H9 (cell line): ENCODE measurements around the gene TOMM22. TPM values are rescaled to one million over a fixed set of nuclear protein-coding genes. Genes with fewer than 3 reads are reported as not detected.

ENCODE experiments used
- DNase-seq: peaks from one replicate; pipeline ENCODE4 v3.0.0-alpha.2; 2017
- H2AFZ ChIP-seq: one replicate; pipeline ENCODE4 v1.6.1; 2013; ENCODE audit warnings: mild to moderate bottlenecking, low read length, control low read depth, moderate library complexity
- H2AK5ac ChIP-seq: 2 replicates; pipeline ENCODE4 v1.6.1; 2013; ENCODE audit warnings: low read length, control low read depth, mixed read lengths; ENCODE audit not compliant: insufficient read length
- H2BK120ac ChIP-seq: one replicate; pipeline ENCODE4 v1.6.1; 2013; ENCODE audit warnings: low read depth, mild to moderate bottlenecking, low read length, control low read depth, inconsistent platforms; ENCODE audit not compliant: poor library complexity, severe bottlenecking
- H2BK12ac ChIP-seq: 2 replicates; pipeline ENCODE4 v1.6.1; 2013; ENCODE audit warnings: low read length, control low read depth, mixed read lengths, low read depth; ENCODE audit not compliant: insufficient read length
- H2BK15ac ChIP-seq: 2 replicates; pipeline ENCODE4 v1.6.1; 2013; ENCODE audit warnings: low read depth, low read length, control low read depth
- H2BK20ac ChIP-seq: one replicate; pipeline ENCODE4 v1.6.1; 2013; ENCODE audit warnings: low read depth, mild to moderate bottlenecking, low read length, control low read depth, inconsistent platforms; ENCODE audit not compliant: poor library complexity, severe bottlenecking
- H2BK5ac ChIP-seq: 2 replicates; pipeline ENCODE4 v1.6.1; 2013; ENCODE audit warnings: low read length, control low read depth, mixed read lengths; ENCODE audit not compliant: insufficient read length
- H3K14ac ChIP-seq: 2 replicates; pipeline ENCODE4 v1.6.1; 2013; ENCODE audit warnings: low read length, control low read depth; ENCODE audit not compliant: insufficient read depth
- H3K18ac ChIP-seq: 2 replicates; pipeline ENCODE4 v1.6.1; 2013; ENCODE audit warnings: low read depth, mild to moderate bottlenecking, mixed read lengths, low read length, control low read depth; ENCODE audit not compliant: insufficient read length
- H3K23ac ChIP-seq: 2 replicates; pipeline ENCODE4 v1.6.1; 2013; ENCODE audit warnings: low read length, control low read depth, mixed read lengths, low read depth; ENCODE audit not compliant: insufficient read length
- H3K23me2 ChIP-seq: 2 replicates; pipeline ENCODE4 v1.6.1; 2013; ENCODE audit warnings: low read depth, mild to moderate bottlenecking, mixed read lengths, low read length, control low read depth; ENCODE audit not compliant: insufficient read length, poor library complexity, severe bottlenecking
- H3K27ac ChIP-seq: 2 replicates; pipeline ENCODE4 v1.5.1; 2013; ENCODE audit warnings: low read length, control low read depth, mixed read lengths, low read depth; ENCODE audit not compliant: insufficient read length
- H3K27me3 ChIP-seq: 2 replicates; pipeline ENCODE4 v1.6.1; 2013; ENCODE audit warnings: low read length, control low read depth, inconsistent platforms; ENCODE audit not compliant: insufficient read depth
- H3K4ac ChIP-seq: 2 replicates; pipeline ENCODE4 v1.6.1; 2013; ENCODE audit warnings: low read depth, mild to moderate bottlenecking, control low read depth, inconsistent platforms, low read length, moderate library complexity
- H3K4me1 ChIP-seq: 2 replicates; pipeline ENCODE4 v1.6.1; 2013; ENCODE audit warnings: low read length, control low read depth, inconsistent platforms; ENCODE audit not compliant: insufficient read depth
- H3K4me2 ChIP-seq: 2 replicates; pipeline ENCODE4 v1.6.1; 2013; ENCODE audit warnings: low read length, control low read depth, mixed read lengths; ENCODE audit not compliant: insufficient read length, insufficient read depth
- H3K56ac ChIP-seq: 2 replicates; pipeline ENCODE4 v1.6.1; 2013; ENCODE audit warnings: low read depth, mild to moderate bottlenecking, mixed read lengths, low read length, control low read depth; ENCODE audit not compliant: insufficient read length
- H3K79me1 ChIP-seq: 2 replicates; pipeline ENCODE4 v1.6.1; 2013; ENCODE audit warnings: low read depth, mild to moderate bottlenecking, moderate library complexity, low read length, control low read depth, inconsistent platforms; ENCODE audit not compliant: insufficient read depth, poor library complexity, severe bottlenecking
- H3K79me2 ChIP-seq: 2 replicates; pipeline ENCODE4 v1.6.1; 2013; ENCODE audit warnings: low read length, control low read depth, inconsistent platforms; ENCODE audit not compliant: insufficient read depth
- H3K9ac ChIP-seq: 2 replicates; pipeline ENCODE4 v1.6.1; 2013; ENCODE audit warnings: low read length, control low read depth, mixed read lengths; ENCODE audit not compliant: insufficient read length; ENCODE audit errors: extremely low read depth
- H3K9me3 ChIP-seq: one replicate; pipeline ENCODE4 v1.6.1; 2013; ENCODE audit warnings: low read depth, low read length, inconsistent platforms; ENCODE audit not compliant: control insufficient read depth
- H3T11ph ChIP-seq: one replicate; pipeline ENCODE4 v1.6.1; 2013; ENCODE audit warnings: mild to moderate bottlenecking, low read length, control low read depth, inconsistent platforms
- H4K20me1 ChIP-seq: one replicate; pipeline ENCODE4 v1.6.1; 2013; ENCODE audit not compliant: control insufficient read depth, insufficient read length, insufficient read depth
- H4K5ac ChIP-seq: 2 replicates; pipeline ENCODE4 v1.6.1; 2013; ENCODE audit warnings: low read depth, mild to moderate bottlenecking, mixed read lengths, low read length, control low read depth; ENCODE audit not compliant: insufficient read length
- H4K8ac ChIP-seq: replicated peaks from 2 replicates; pipeline ENCODE4 v1.6.1; 2013; ENCODE audit warnings: low read length, control low read depth, mixed read lengths, low read depth; ENCODE audit not compliant: insufficient read length
- H4K91ac ChIP-seq: 2 replicates; pipeline ENCODE4 v1.6.1; 2013; ENCODE audit warnings: low read depth, mild to moderate bottlenecking, moderate library complexity, mixed read lengths, low read length, control low read depth; ENCODE audit not compliant: insufficient read length
- H3K27ac Mint-ChIP-seq, 3 experiments: 2 replicates in 2 of 3; 3 replicates in 1 of 3; pipeline ENCODE4 v1.8.0; 2020 to 2021; ENCODE audit warnings: mixed read lengths in 3 of 3, mild to moderate bottlenecking in 1 of 3, moderate library complexity in 1 of 3
- H3K27me3 Mint-ChIP-seq: 2 replicates; pipeline ENCODE4 v1.8.0; 2021; ENCODE audit warnings: low read depth, mild to moderate bottlenecking, moderate library complexity, mixed read lengths
- H3K36me3 Mint-ChIP-seq, 3 experiments: 2 replicates in 2 of 3; 3 replicates in 1 of 3; pipeline ENCODE4 v1.8.0; 2020 to 2021; ENCODE audit warnings: low read depth in 3 of 3, mixed read lengths in 3 of 3; ENCODE audit not compliant: insufficient read depth in 1 of 3
- H3K4me1 Mint-ChIP-seq, 2 experiments: 2 replicates each; pipeline ENCODE4 v1.8.0; 2020; ENCODE audit warnings: mixed read lengths in 2 of 2
- H3K4me3 Mint-ChIP-seq, 2 experiments: 2 replicates in 1 of 2; 3 replicates in 1 of 2; pipeline ENCODE4 v1.8.0; 2020 to 2021; ENCODE audit warnings: mild to moderate bottlenecking in 2 of 2, mixed read lengths in 2 of 2, moderate library complexity in 1 of 2
- H3K9me3 Mint-ChIP-seq, 2 experiments: 2 replicates in 1 of 2; 3 replicates in 1 of 2; pipeline ENCODE4 v1.8.0; 2020; ENCODE audit warnings: mild to moderate bottlenecking in 2 of 2, mixed read lengths in 2 of 2, moderate library complexity in 1 of 2
- WGBS: extraction: QIAGEN DNeasy Blood & Tissue Kit; methylation state at CpG from one replicate; pipeline ENCODE4 v1.1.7; 2013; ENCODE audit warnings: missing lambda C conversion rate, low lambda C conversion rate, mixed read lengths; ENCODE audit not compliant: insufficient read length; ENCODE audit errors: extremely low coverage; 5-methylcytosine and 5-hydroxymethylcytosine counted together
- total RNA-seq: library from RNA; stranded (reverse); gene quantifications from 2 replicates; pipeline ENCODE4 v1.2.1, GENCODE V29; 2021
- TF ChIP-seq, protein P1 (sequence below): fragments of 200-600 bp; sonication (generic); conservative IDR thresholded peaks from 3 replicates; pipeline ENCODE4 v1.8.0; 2021; ENCODE audit warnings: antibody characterized with exemption, mild to moderate bottlenecking

TOMM22 gene
- total RNA-seq, 1 experiment from 2014 or later, result 128 TPM

GRCh38 chr22:38717244-38717643, 35.5 kb downstream of the TOMM22 start:
- H3K9me3 Mint-ChIP-seq, result no peaks in the 10 kb centered on the region
- H3K18ac ChIP-seq, result no peak overlapping the region
- no peak overlapping the region for H3T11ph ChIP-seq
- no peak overlapping the region for H2BK15ac ChIP-seq
- H3K27me3 Mint-ChIP-seq, result no peaks in the 10 kb centered on the region
- H3K79me2 ChIP-seq, result peaks cover 10% of the 10 kb centered on the region; the same call in 1 of the 2 replicates
- H3K27ac Mint-ChIP-seq, result peak overlapping the region in 2 of 3 experiments; percentile 65 to 96; a peak in 4 of 7 replicates
- H3K36me3 Mint-ChIP-seq, result peaks cover 16 to 63% (median 49%) of the 10 kb centered on the region in 3 experiments
- H3K4me3 Mint-ChIP-seq, result no peak overlapping the region
- H4K5ac ChIP-seq, result no peak overlapping the region
- no peaks in the 10 kb centered on the region for H3K27me3 ChIP-seq
- no peak overlapping the region for H3K4ac ChIP-seq
- no peaks in the 10 kb centered on the region for H3K9me3 ChIP-seq
- no peak for DNase-seq
- no peak overlapping the region for H4K91ac ChIP-seq
- TF ChIP-seq, protein P1, sequence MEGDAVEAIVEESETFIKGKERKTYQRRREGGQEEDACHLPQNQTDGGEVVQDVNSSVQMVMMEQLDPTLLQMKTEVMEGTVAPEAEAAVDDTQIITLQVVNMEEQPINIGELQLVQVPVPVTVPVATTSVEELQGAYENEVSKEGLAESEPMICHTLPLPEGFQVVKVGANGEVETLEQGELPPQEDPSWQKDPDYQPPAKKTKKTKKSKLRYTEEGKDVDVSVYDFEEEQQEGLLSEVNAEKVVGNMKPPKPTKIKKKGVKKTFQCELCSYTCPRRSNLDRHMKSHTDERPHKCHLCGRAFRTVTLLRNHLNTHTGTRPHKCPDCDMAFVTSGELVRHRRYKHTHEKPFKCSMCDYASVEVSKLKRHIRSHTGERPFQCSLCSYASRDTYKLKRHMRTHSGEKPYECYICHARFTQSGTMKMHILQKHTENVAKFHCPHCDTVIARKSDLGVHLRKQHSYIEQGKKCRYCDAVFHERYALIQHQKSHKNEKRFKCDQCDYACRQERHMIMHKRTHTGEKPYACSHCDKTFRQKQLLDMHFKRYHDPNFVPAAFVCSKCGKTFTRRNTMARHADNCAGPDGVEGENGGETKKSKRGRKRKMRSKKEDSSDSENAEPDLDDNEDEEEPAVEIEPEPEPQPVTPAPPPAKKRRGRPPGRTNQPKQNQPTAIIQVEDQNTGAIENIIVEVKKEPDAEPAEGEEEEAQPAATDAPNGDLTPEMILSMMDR, result no peak
- H2BK5ac ChIP-seq, result no peak overlapping the region
- H3K9ac ChIP-seq, result no peak overlapping the region
- no peak overlapping the region for H3K27ac ChIP-seq
- no peak overlapping the region for H2BK20ac ChIP-seq
- H2BK120ac ChIP-seq, result no peak overlapping the region
- H3K23ac ChIP-seq, result no peak overlapping the region
- no peak overlapping the region for H3K56ac ChIP-seq
- no peak overlapping the region for H2AFZ ChIP-seq
- H3K4me1 ChIP-seq, result peaks cover 10% of the 10 kb centered on the region; the same call in 1 of the 2 replicates
- H4K8ac ChIP-seq, result no peak overlapping the region
- no peaks in the 10 kb centered on the region for H3K23me2 ChIP-seq
- no peaks in the 10 kb centered on the region for H4K20me1 ChIP-seq
- H2BK12ac ChIP-seq, result no peak overlapping the region
- H3K4me1 Mint-ChIP-seq, result peaks cover 20 to 38% of the 10 kb centered on the region in 2 experiments
- H3K14ac ChIP-seq, result no peak overlapping the region
- no peak overlapping the region for H2AK5ac ChIP-seq
- no CpG with 5 or more reads among the region's 6 CpGs for WGBS
- peaks cover 4% of the 10 kb centered on the region for H3K79me1 ChIP-seq
- no peak overlapping the region for H3K4me2 ChIP-seq
